ENCODE data around the gene RCSD1.

DNA sequence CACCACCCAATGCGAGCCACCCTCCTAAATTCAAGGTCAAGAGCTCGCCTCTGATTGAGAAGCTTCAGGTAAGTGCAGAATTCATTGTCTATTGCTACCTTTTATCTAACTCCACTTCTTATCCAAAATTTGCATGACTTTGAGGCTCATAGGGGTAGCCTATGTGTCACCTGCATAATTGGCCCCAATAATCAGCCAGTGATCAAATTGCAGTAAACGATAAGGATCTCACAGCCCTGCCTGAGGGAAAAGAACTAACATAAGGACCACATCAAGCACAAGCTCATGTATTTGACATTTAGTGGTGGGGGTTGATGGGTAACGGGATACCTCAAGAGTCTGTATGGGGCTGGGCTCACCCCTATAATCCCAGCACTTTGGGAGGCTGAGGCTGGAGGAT is 60.0 kb downstream of the RCSD1 start:
- TF ChIP-seq CTCF (IDR thresholded peaks at IDR 0.05) = no peak
- TF ChIP-seq EP300 (IDR thresholded peaks at IDR 0.05) = no peak
- no peak for TF ChIP-seq POLR2A (IDR thresholded peaks at IDR 0.05; ENCODE audit: low read depth)
- no peak for TF ChIP-seq POLR2AphosphoS5 (IDR thresholded peaks at IDR 0.05)
